Upper lobe of left lung (tissue), 6 donors: ENCODE measurements around the gene HIPK1. TPM values are rescaled to one million over a fixed set of nuclear protein-coding genes. Genes with fewer than 3 reads are reported as not detected.

Experiments
- ATAC-seq, 2 donors: fragments of 200-7000 bp; cut with Tn5 transposase; one replicate each; pipeline ENCODE4 v1.9.1; 2022; ENCODE audit warnings: mild to moderate bottlenecking in 2 of 2, moderate library complexity in 2 of 2; ENCODE audit not compliant: low FRiP score in 2 of 2
- DNase-seq, 2 donors: peaks; one replicate each; pipeline ENCODE4 v3.0.0-alpha.2; 2019 to 2020
- H3K27ac ChIP-seq, 4 donors: fragments of 200-600 bp; sonication (generic); one replicate each; pipeline ENCODE4 v1.5.1; 2016 to 2019
- H3K27me3 ChIP-seq, 4 donors: fragments of 200-600 bp; sonication (generic); one replicate each; pipeline ENCODE4 v1.5.1; 2017 to 2019
- H3K36me3 ChIP-seq, 4 donors: fragments of 200-600 bp; sonication (generic); one replicate each; pipeline ENCODE4 v1.5.1; 2016 to 2019
- H3K4me1 ChIP-seq, 4 donors: fragments of 200-600 bp; sonication (generic); one replicate each; pipeline ENCODE4 v1.5.1; 2018 to 2019
- H3K4me3 ChIP-seq, 4 donors: fragments of 200-600 bp; sonication (generic); one replicate each; pipeline ENCODE4 v1.5.1; 2017 to 2019; ENCODE audit warnings: mild to moderate bottlenecking in 2 of 4, moderate library complexity in 1 of 4
- H3K9me3 ChIP-seq, 4 donors: fragments of 200-600 bp; sonication (generic); one replicate each; pipeline ENCODE4 v1.5.1; 2018 to 2019
- EP300 ChIP-seq, 4 donors: sonication (generic); formaldehyde crosslinking; IDR thresholded peaks; one replicate each; pipeline ENCODE4 v1.5.1; 2017; ENCODE audit warnings: antibody characterized with exemption in 4 of 4, control low read depth in 2 of 4
- POLR2A ChIP-seq, 4 donors: fragments of 450-650 bp; IDR thresholded peaks; one replicate each; pipeline ENCODE4 v1.5.1; 2016 to 2017; ENCODE audit warnings: antibody characterized with exemption in 4 of 4, mild to moderate bottlenecking in 2 of 4
- POLR2AphosphoS5 ChIP-seq, 2 donors: sonication (generic); formaldehyde crosslinking; IDR thresholded peaks; one replicate each; pipeline ENCODE4 v1.5.1; 2017; ENCODE audit warnings: antibody characterized with exemption in 2 of 2
- WGBS, 2 donors: methylation state at CpG; one replicate each; pipeline ENCODE4 v1.1.5; 2017 to 2018; 5-methylcytosine and 5-hydroxymethylcytosine counted together
- total RNA-seq, 6 donors: library from RNA; depleted of rRNA in 4 of 6; stranded (reverse); fragments of >200 nt in 4 of 6; gene quantifications; one replicate each; pipeline versions ENCODE4 v1.1.0 to v1.2.1, GENCODE V29; 2016 to 2021
- TF ChIP-seq, protein P1 (sequence below), 6 experiments: fragments of 450-650 bp in 4 of 6; fragments of 200-600 bp in 2 of 6; sonication (generic) in 2 of 6; IDR thresholded peaks; one replicate each; pipeline ENCODE4 v1.5.1; 2016 to 2019; ENCODE audit warnings: antibody characterized with exemption in 6 of 6
- donor health status: DM: no; HTN: no; CAD: no; lungs with moderate emphysema.
- donor health status: DM: no; HTN: yes; CAD: no; lungs with severe emphysema.

The HIPK1 gene
- total RNA-seq, 6 donors from 2014 or later: 31.4 to 85.5 (median 64.0) TPM

DNA sequence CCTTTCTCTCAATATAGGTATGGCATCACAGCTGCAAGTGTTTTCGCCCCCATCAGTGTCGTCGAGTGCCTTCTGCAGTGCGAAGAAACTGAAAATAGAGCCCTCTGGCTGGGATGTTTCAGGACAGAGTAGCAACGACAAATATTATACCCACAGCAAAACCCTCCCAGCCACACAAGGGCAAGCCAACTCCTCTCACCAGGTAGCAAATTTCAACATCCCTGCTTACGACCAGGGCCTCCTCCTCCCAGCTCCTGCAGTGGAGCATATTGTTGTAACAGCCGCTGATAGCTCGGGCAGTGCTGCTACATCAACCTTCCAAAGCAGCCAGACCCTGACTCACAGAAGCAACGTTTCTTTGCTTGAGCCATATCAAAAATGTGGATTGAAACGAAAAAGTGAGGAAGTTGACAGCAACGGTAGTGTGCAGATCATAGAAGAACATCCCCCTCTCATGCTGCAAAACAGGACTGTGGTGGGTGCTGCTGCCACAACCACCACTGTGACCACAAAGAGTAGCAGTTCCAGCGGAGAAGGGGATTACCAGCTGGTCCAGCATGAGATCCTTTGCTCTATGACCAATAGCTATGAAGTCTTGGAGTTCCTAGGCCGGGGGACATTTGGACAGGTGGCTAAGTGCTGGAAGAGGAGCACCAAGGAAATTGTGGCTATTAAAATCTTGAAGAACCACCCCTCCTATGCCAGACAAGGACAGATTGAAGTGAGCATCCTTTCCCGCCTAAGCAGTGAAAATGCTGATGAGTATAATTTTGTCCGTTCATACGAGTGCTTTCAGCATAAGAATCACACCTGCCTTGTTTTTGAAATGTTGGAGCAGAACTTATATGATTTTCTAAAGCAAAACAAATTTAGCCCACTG lies 11.5 kb downstream of the HIPK1 start:
- peak overlapping the region in 2 of 4 donors; percentile 21 to 52 for H3K27ac ChIP-seq

GRCh38 chr1:113941245-113941559 lies 12.1 kb downstream of the HIPK1 start:
- DNase-seq: no peak

More for the DNA sequence above, 11.5 kb downstream of the HIPK1 start:
- WGBS, 2 donors: 64 to 76% methylated on average over 15 to 16 of the region's 16 CpGs
- Histone ChIP-seq H3K27me3 (no peaks in the 10 kb centered on the region), H3K36me3 (peaks cover 5 to 28% (median 16%) of the 10 kb centered on the region in 4 donors), H3K4me1 (peaks cover 17 to 49% (median 36%) of the 10 kb centered on the region in 4 donors), H3K9me3 (no peaks in the 10 kb centered on the region), H3K4me3 (no peak overlapping the region)
- ATAC-seq: no peak
- TF ChIP-seq, protein P1, sequence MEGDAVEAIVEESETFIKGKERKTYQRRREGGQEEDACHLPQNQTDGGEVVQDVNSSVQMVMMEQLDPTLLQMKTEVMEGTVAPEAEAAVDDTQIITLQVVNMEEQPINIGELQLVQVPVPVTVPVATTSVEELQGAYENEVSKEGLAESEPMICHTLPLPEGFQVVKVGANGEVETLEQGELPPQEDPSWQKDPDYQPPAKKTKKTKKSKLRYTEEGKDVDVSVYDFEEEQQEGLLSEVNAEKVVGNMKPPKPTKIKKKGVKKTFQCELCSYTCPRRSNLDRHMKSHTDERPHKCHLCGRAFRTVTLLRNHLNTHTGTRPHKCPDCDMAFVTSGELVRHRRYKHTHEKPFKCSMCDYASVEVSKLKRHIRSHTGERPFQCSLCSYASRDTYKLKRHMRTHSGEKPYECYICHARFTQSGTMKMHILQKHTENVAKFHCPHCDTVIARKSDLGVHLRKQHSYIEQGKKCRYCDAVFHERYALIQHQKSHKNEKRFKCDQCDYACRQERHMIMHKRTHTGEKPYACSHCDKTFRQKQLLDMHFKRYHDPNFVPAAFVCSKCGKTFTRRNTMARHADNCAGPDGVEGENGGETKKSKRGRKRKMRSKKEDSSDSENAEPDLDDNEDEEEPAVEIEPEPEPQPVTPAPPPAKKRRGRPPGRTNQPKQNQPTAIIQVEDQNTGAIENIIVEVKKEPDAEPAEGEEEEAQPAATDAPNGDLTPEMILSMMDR (IDR thresholded peaks at IDR 0.05): no peak
- TF ChIP-seq POLR2AphosphoS5 (IDR thresholded peaks at IDR 0.05) (no peak), POLR2A (IDR thresholded peaks at IDR 0.05) (no peak), EP300 (IDR thresholded peaks at IDR 0.05) (no peak)
- no peak for DNase-seq

DNA sequence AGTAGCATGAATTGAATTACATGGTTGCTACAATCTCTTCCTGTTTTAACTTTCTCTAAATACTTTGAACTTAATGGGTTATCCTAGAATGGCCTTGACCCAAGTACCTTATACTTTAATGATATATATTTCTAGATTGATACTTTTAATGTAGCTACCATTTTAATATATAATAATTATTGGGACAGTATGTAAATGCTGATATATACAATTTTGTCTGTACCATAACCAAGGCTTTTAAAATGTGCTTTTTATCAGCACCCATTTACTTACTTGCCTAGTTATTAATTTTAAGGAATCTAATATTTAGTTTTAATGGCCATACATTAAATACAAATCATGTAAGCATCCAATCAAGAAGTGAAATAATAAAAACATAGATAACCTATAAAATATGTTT lies 13.4 kb downstream of the HIPK1 start:
- Histone ChIP-seq H3K36me3 (peaks cover 5 to 28% (median 16%) of the 10 kb centered on the region in 4 donors), H3K4me3 (no peak overlapping the region), H3K9me3 (no peaks in the 10 kb centered on the region), H3K27ac (peak overlapping the region in 1 of 4 donors; percentile 38), H3K27me3 (no peaks in the 10 kb centered on the region), H3K4me1 (peaks cover 28 to 59% (median 44%) of the 10 kb centered on the region in 4 donors)
- no peak for ATAC-seq
- TF ChIP-seq POLR2A (IDR thresholded peaks at IDR 0.05) (no peak), POLR2AphosphoS5 (IDR thresholded peaks at IDR 0.05) (no peak), EP300 (IDR thresholded peaks at IDR 0.05) (no peak)
- TF ChIP-seq, protein P1 (IDR thresholded peaks at IDR 0.05): no peak
- no peak for DNase-seq

More at GRCh38 chr1:113941245-113941559, 12.1 kb downstream of the HIPK1 start:
- Histone ChIP-seq H3K9me3 (no peaks in the 10 kb centered on the region), H3K27ac (peak overlapping the region in 1 of 4 donors; percentile 52), H3K4me1 (peaks cover 19 to 55% (median 36%) of the 10 kb centered on the region in 4 donors), H3K27me3 (no peaks in the 10 kb centered on the region), H3K36me3 (peaks cover 5 to 28% (median 16%) of the 10 kb centered on the region in 4 donors), H3K4me3 (no peak overlapping the region)
- WGBS, 2 donors: 79 to 85% methylated on average over 5 to 7 of the region's 7 CpGs
- ATAC-seq: no peak
- TF ChIP-seq POLR2A (IDR thresholded peaks at IDR 0.05) (no peak), EP300 (IDR thresholded peaks at IDR 0.05) (no peak)

DNA sequence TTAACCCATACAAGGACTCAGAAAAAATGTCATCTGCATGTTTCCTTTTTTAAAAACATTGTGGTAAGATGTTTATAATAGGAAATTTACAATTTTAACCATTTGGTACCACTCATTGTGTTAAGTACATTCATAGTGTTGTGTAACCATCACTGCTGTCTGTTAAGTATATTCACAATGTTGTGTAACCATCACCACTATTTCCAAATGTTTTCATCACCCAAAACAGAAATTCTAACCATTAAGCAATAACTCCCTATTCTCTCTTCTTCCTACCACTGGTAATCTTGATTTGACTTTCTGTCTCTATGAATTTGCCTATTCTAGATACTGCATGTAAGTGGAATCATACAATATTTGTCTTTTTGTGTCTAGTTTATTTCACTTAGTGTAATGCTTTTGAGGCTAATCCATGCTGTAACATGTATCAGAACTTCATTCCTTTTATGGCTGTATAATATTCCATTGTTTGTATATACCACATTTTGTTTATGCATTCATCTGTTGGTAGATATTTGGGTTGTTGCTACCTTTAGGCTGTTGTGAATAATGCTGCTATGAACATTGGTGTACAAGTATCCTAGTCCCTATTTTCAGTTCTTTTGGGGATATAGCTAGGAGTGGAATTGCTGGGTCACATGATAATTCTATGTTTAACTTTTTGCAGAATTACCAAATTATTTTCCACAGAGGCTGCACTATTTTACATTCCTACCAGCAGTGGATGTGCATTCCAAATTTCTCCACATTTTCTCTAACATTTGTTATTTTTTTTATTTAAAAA lies 14.1 kb downstream of the HIPK1 start:
- TF ChIP-seq POLR2A (IDR thresholded peaks at IDR 0.05) (no peak), POLR2AphosphoS5 (IDR thresholded peaks at IDR 0.05) (peak in 1 of 2 donors; percentile 61)
- DNase-seq (no peak), ATAC-seq (peak in 1 of 2 donors; percentile 35)
- Histone ChIP-seq H3K27ac (peak overlapping the region in 1 of 4 donors; percentile 49), H3K9me3 (no peaks in the 10 kb centered on the region), H3K27me3 (no peaks in the 10 kb centered on the region), H3K36me3 (peaks cover 5 to 28% (median 16%) of the 10 kb centered on the region in 4 donors), H3K4me3 (no peak overlapping the region), H3K4me1 (peaks cover 32 to 59% (median 48%) of the 10 kb centered on the region in 4 donors)

- Histone ChIP-seq H3K36me3 (peaks cover 5 to 28% (median 15%) of the 10 kb centered on the region in 4 donors), H3K4me3 (no peak overlapping the region), H3K27me3 (no peaks in the 10 kb centered on the region), H3K4me1 (peaks cover 41 to 52% (median 50%) of the 10 kb centered on the region in 4 donors), H3K27ac (no peak overlapping the region), H3K9me3 (no peaks in the 10 kb centered on the region)
- TF ChIP-seq POLR2AphosphoS5 (IDR thresholded peaks at IDR 0.05): no peak
- TF ChIP-seq EP300 (IDR thresholded peaks at IDR 0.05): no peak
- TF ChIP-seq, protein P1 (IDR thresholded peaks at IDR 0.05): no peak
- TF ChIP-seq POLR2A (IDR thresholded peaks at IDR 0.05): no peak
- no peak for ATAC-seq
- no peak for DNase-seq
- WGBS, 2 donors: 95 to 100% methylated on average over 1 of the region's 1 CpG
Measured at GRCh38 chr1:113945329-113945728, 16.2 kb downstream of the HIPK1 start.
